H1 (cell line): ENCODE results near the gene RERE. TPM values are rescaled to one million over a fixed set of nuclear protein-coding genes. Genes with fewer than 3 reads are reported as not detected.

ENCODE experiments used
- CTCF ChIA-PET: fragments of 300-600 bp; sonication (Branson Sonifier 250); formaldehyde crosslinking; loops from one replicate; lab custom pipeline; 2021; ENCODE audit not compliant: partially characterized antibody; lab: Charles Lee
- POLR2A ChIA-PET: fragments of 300-600 bp; sonication (Branson Sonifier 250); formaldehyde crosslinking; loops from one replicate; lab custom pipeline; 2021; ENCODE audit warnings: inconsistent platforms; ENCODE audit not compliant: partially characterized antibody; lab: Charles Lee
- DNase-seq, 2 experiments: peaks; one replicate each; pipeline versions ENCODE4 v3.0.0 to v3.0.0-alpha.2; 2010 to 2022; ENCODE audit warnings: low spot score in 2 of 2, low read depth in 1 of 2, mixed read lengths in 1 of 2
- FAIRE-seq: peaks from 2 replicates; lab custom pipeline; 2011; peaks lifted over from hg19 to GRCh38; lab: Jason Lieb, UNC
- H2AFZ ChIP-seq: 2 replicates; pipeline ENCODE4 v1.8.1; 2012; ENCODE audit warnings: low read length, inconsistent platforms
- H2AK5ac ChIP-seq: 2 replicates; pipeline ENCODE4 v1.6.1; 2013; ENCODE audit warnings: low read depth, low read length
- H2BK120ac ChIP-seq: replicated peaks from 2 replicates; pipeline ENCODE3; 2013; ENCODE audit warnings: low read depth, low read length, inconsistent platforms
- H2BK12ac ChIP-seq: 2 replicates; pipeline ENCODE4 v1.6.1; 2013; ENCODE audit warnings: low read depth, low read length
- H2BK15ac ChIP-seq: 2 replicates; pipeline ENCODE4 v1.6.1; 2013; ENCODE audit warnings: low read length
- H2BK20ac ChIP-seq: 2 replicates; pipeline ENCODE4 v1.6.1; 2013; ENCODE audit warnings: low read length
- H2BK5ac ChIP-seq: 2 replicates; pipeline ENCODE4 v1.6.1; 2013; ENCODE audit warnings: low read depth, low read length
- H3K14ac ChIP-seq: 2 replicates; pipeline ENCODE4 v1.6.1; 2013; ENCODE audit warnings: inconsistent platforms; ENCODE audit not compliant: insufficient read length
- H3K18ac ChIP-seq: 2 replicates; pipeline ENCODE4 v1.6.1; 2013; ENCODE audit warnings: low read length; ENCODE audit errors: extremely low read depth
- H3K23ac ChIP-seq: 2 replicates; pipeline ENCODE4 v1.6.1; 2013; ENCODE audit warnings: inconsistent platforms; ENCODE audit not compliant: insufficient read length
- H3K23me2 ChIP-seq: 2 replicates; pipeline ENCODE4 v1.6.1; 2013; ENCODE audit warnings: low read depth, low read length
- H3K27ac ChIP-seq: 2 replicates; pipeline ENCODE4 v1.6.1; 2011; ENCODE audit warnings: low read depth, low read length, inconsistent platforms
- H3K27me3 ChIP-seq, 4 experiments: replicated peaks in 1 of 4; 1 replicate in 1 of 4; 2 replicates in 3 of 4; pipeline versions ENCODE4 v1.6.1 to v1.8.1; 2011 to 2013; ENCODE audit warnings: low read length in 3 of 4, mild to moderate bottlenecking in 3 of 4, inconsistent platforms in 2 of 4, mixed read lengths in 2 of 4, moderate library complexity in 1 of 4; ENCODE audit not compliant: control insufficient read depth in 3 of 4, insufficient read depth in 3 of 4; ENCODE audit errors: extremely low read depth in 1 of 4
- H3K36me3 ChIP-seq, 4 experiments: 2 replicates each; pipeline versions ENCODE4 v1.6.1 to v1.8.1; 2011 to 2013; ENCODE audit warnings: mild to moderate bottlenecking in 4 of 4, low read length in 3 of 4, moderate library complexity in 2 of 4, control low read depth in 1 of 4, inconsistent platforms in 1 of 4; ENCODE audit not compliant: insufficient read depth in 4 of 4, control insufficient read depth in 2 of 4
- H3K4ac ChIP-seq: replicated peaks from 2 replicates; pipeline ENCODE3; 2013; ENCODE audit warnings: low read length, low read depth, mixed read lengths, inconsistent platforms; ENCODE audit not compliant: insufficient read length
- H3K4me1 ChIP-seq, 4 experiments: replicated peaks in 1 of 4; 1 replicate in 1 of 4; 2 replicates in 3 of 4; pipeline versions ENCODE4 v1.6.1 to v1.8.1; 2011 to 2013; ENCODE audit warnings: low read length in 3 of 4, inconsistent platforms in 2 of 4, mixed read lengths in 1 of 4; ENCODE audit not compliant: insufficient read depth in 4 of 4, control insufficient read depth in 3 of 4
- H3K4me2 ChIP-seq, 2 experiments: 2 replicates each; pipeline versions ENCODE4 v1.6.1 to v1.8.1; 2011 to 2013; ENCODE audit warnings: low read depth in 2 of 2, low read length in 2 of 2, control low read depth in 1 of 2, inconsistent platforms in 1 of 2, mild to moderate bottlenecking in 1 of 2; ENCODE audit not compliant: insufficient read depth in 1 of 2
- H3K4me3 ChIP-seq, 4 experiments: fragments of 200-600, 300-600 bp in 1 of 4; sonication (generic), shearing (Covaris generic), sonication (Bioruptor Twin) in 1 of 4; 2 replicates each; pipeline versions ENCODE4 v1.5.1 to v1.8.1; 2011 to 2016; ENCODE audit warnings: low read length in 4 of 4, low read depth in 3 of 4, control low read depth in 2 of 4, inconsistent platforms in 2 of 4, mild to moderate bottlenecking in 2 of 4, mixed read lengths in 1 of 4, moderate library complexity in 1 of 4; ENCODE audit not compliant: insufficient read depth in 2 of 4; ENCODE audit errors: extremely low read depth in 1 of 4
- H3K56ac ChIP-seq: replicated peaks from 2 replicates; pipeline ENCODE3; 2013; ENCODE audit warnings: low read depth, mild to moderate bottlenecking, mixed read lengths, low read length, inconsistent platforms; ENCODE audit not compliant: insufficient read length
- H3K79me1 ChIP-seq: 2 replicates; pipeline ENCODE4 v1.6.1; 2013; ENCODE audit warnings: low read depth, low read length, control low read depth
- H3K79me2 ChIP-seq, 2 experiments: 2 replicates each; pipeline versions ENCODE4 v1.6.1 to v1.8.1; 2012 to 2013; ENCODE audit warnings: low read length in 2 of 2, mild to moderate bottlenecking in 2 of 2, inconsistent platforms in 1 of 2; ENCODE audit not compliant: insufficient read depth in 2 of 2, control insufficient read depth in 1 of 2
- H3K9ac ChIP-seq, 4 experiments: replicated peaks in 1 of 4; 1 replicate in 1 of 4; 2 replicates in 3 of 4; pipeline versions ENCODE4 v1.6.1 to v1.8.1; 2011 to 2013; ENCODE audit warnings: low read depth in 3 of 4, low read length in 3 of 4, control low read depth in 2 of 4, mild to moderate bottlenecking in 2 of 4, moderate library complexity in 2 of 4, inconsistent platforms in 1 of 4; ENCODE audit errors: extremely low read depth in 1 of 4
- H3K9me3 ChIP-seq, 2 experiments: 2 replicates each; pipeline versions ENCODE4 v1.6.1 to v1.8.1; 2012 to 2013; ENCODE audit warnings: mild to moderate bottlenecking in 2 of 2, moderate library complexity in 2 of 2, control low read depth in 1 of 2, inconsistent platforms in 1 of 2, low read depth in 1 of 2, low read length in 1 of 2, mixed read lengths in 1 of 2; ENCODE audit not compliant: insufficient read depth in 2 of 2
- H4K20me1 ChIP-seq, 2 experiments: replicated peaks in 1 of 2; 2 replicates each; pipeline versions ENCODE3 to v1.8.1; 2011 to 2013; ENCODE audit warnings: inconsistent platforms in 2 of 2, low read length in 2 of 2, mild to moderate bottlenecking in 1 of 2; ENCODE audit not compliant: insufficient read depth in 2 of 2, control insufficient read depth in 1 of 2
- H4K5ac ChIP-seq: 2 replicates; pipeline ENCODE4 v1.6.1; 2013; ENCODE audit warnings: low read length, low read depth, mixed read lengths, inconsistent platforms; ENCODE audit not compliant: insufficient read length
- H4K8ac ChIP-seq: 2 replicates; pipeline ENCODE4 v1.8.0; 2013; ENCODE audit warnings: mild to moderate bottlenecking, moderate library complexity, low read length, inconsistent platforms; ENCODE audit not compliant: insufficient read depth; ENCODE audit errors: extremely low read depth
- H4K91ac ChIP-seq: replicated peaks from 2 replicates; pipeline ENCODE3; 2013; ENCODE audit warnings: low read length, mixed read lengths, inconsistent platforms; ENCODE audit not compliant: insufficient read length
- BCL11A ChIP-seq, 2 experiments: IDR thresholded peaks; one replicate each; pipeline ENCODE4 v1.6.1; 2011; ENCODE audit warnings: low read depth in 2 of 2, low read length in 2 of 2, mild to moderate bottlenecking in 2 of 2
- BRCA1 ChIP-seq: IDR thresholded peaks from 2 replicates; pipeline ENCODE4 v1.6.1; 2012; ENCODE audit warnings: low read depth, low read length, improper control_type of control experiment
- CHD1 ChIP-seq: IDR thresholded peaks from 2 replicates; pipeline ENCODE4 v1.6.1; 2012; ENCODE audit warnings: low read depth, low read length, improper control_type of control experiment
- CHD2 ChIP-seq: IDR thresholded peaks from 2 replicates; pipeline ENCODE4 v1.6.1; 2012; ENCODE audit warnings: low read length, improper control_type of control experiment
- E2F6 ChIP-seq: IDR thresholded peaks from 2 replicates; pipeline ENCODE4 v1.6.1; 2012; ENCODE audit warnings: inconsistent platforms
- EP300 ChIP-seq, 2 experiments: IDR thresholded peaks; 1 replicate in 1 of 2; 2 replicates in 1 of 2; pipeline ENCODE4 v1.6.1; 2011 to 2012; ENCODE audit warnings: low read depth in 2 of 2, low read length in 2 of 2, mild to moderate bottlenecking in 2 of 2, borderline replicate concordance in 1 of 2, inconsistent platforms in 1 of 2, moderate library complexity in 1 of 2
- GTF2F1 ChIP-seq: IDR thresholded peaks from 2 replicates; pipeline ENCODE4 v1.6.1; 2012; ENCODE audit warnings: low read depth, low read length, improper control_type of control experiment, borderline replicate concordance
- JUND ChIP-seq: IDR thresholded peaks from 2 replicates; pipeline ENCODE4 v1.6.1; 2011; ENCODE audit warnings: mild to moderate bottlenecking, improper control_type of control experiment, low read length
- KDM5A ChIP-seq: fragments of 200-600 bp; IDR thresholded peaks from 2 replicates; pipeline ENCODE4 v1.7.1; 2012; ENCODE audit warnings: mild to moderate bottlenecking, low read length, inconsistent platforms, mixed read lengths
- NANOG ChIP-seq: IDR thresholded peaks from 2 replicates; pipeline ENCODE4 v1.6.1; 2011; ENCODE audit warnings: low read length, low read depth, mild to moderate bottlenecking, inconsistent platforms; ENCODE audit not compliant: insufficient read depth, poor library complexity, severe bottlenecking
- POLR2AphosphoS5 ChIP-seq: IDR thresholded peaks from 2 replicates; pipeline ENCODE4 v1.6.1; 2011; ENCODE audit warnings: low read depth, low read length
- RBBP5 ChIP-seq: IDR thresholded peaks from 2 replicates; pipeline ENCODE4 v1.7.1; 2012; ENCODE audit warnings: low read depth, mild to moderate bottlenecking, inconsistent platforms, low read length, moderate library complexity, borderline replicate concordance
- SIN3A ChIP-seq, 2 experiments: IDR thresholded peaks in 1 of 2; conservative IDR thresholded peaks in 1 of 2; 2 replicates each; pipeline ENCODE4 v1.6.1; 2011 to 2012; ENCODE audit warnings: low read length in 2 of 2, improper control_type of control experiment in 1 of 2, low read depth in 1 of 2, mild to moderate bottlenecking in 1 of 2
- SP2 ChIP-seq: IDR thresholded peaks from 2 replicates; pipeline ENCODE4 v1.6.1; 2012; ENCODE audit warnings: mild to moderate bottlenecking, low read length, inconsistent platforms
- WGBS, 2 experiments: shearing (Covaris generic) in 1 of 2; methylation state at CpG; one replicate each; pipeline versions ENCODE4 v1.1.6 to v1.1.7; 2013 to 2015; ENCODE audit warnings: low lambda C conversion rate in 2 of 2, mixed read lengths in 2 of 2, inconsistent platforms in 1 of 2, low coverage in 1 of 2, missing lambda C conversion rate in 1 of 2; ENCODE audit not compliant: insufficient replicate concordance in 2 of 2, insufficient coverage in 1 of 2, insufficient read length in 1 of 2; ENCODE audit errors: extremely low coverage in 1 of 2, missing lambda C conversion rate in 1 of 2; 5-methylcytosine and 5-hydroxymethylcytosine counted together
- polyA plus RNA-seq, 7 experiments: library from polyadenylated mRNA; depleted of rRNA in 3 of 7; stranded (reverse) in 5 of 7; unstranded in 2 of 7; fragments of >200 nt in 5 of 7; fragments of 200-250 nt in 2 of 7; gene quantifications; 1 replicate in 5 of 7; 2 replicates in 1 of 7; 4 replicates in 1 of 7; pipeline versions ENCODE4 v1.2.1 to v1.2.3, GENCODE V29; 2011 to 2013; ENCODE audit warnings: missing spikeins in 2 of 7, mixed read lengths in 2 of 7
- total RNA-seq: library from RNA; stranded (reverse); fragmentation: NEBNext Ultra II Directional; extraction: Animal tissue kit (Norgen Biotek cat#: 25700); gene quantifications from 2 replicates; pipeline ENCODE4 v1.2.1, GENCODE V29; 2021

Gene RERE
- total and polyA plus RNA-seq, 2 of the 8 experiments (the other 6 are each of a cell fraction or from before 2014, with no cell fraction given) = 15.3 to 142 TPM

- DNase-seq = no peak
- Histone ChIP-seq H2AFZ (no peak overlapping the region), H3K9me3 (no peaks in the 10 kb centered on the region), H3K9ac (no peak overlapping the region), H3K4me2 (no peak overlapping the region), H3K56ac (no peak overlapping the region), H4K8ac (no peak overlapping the region), H3K36me3 (no peaks in the 10 kb centered on the region), H3K14ac (no peak overlapping the region), H3K27me3 (no peaks in the 10 kb centered on the region), H3K4me3 (no peak overlapping the region), H3K23me2 (no peaks in the 10 kb centered on the region), H3K4me1 (no peaks in the 10 kb centered on the region), H2BK120ac (no peak overlapping the region), H2BK20ac (no peak overlapping the region), H2BK12ac (no peak overlapping the region), H4K20me1 (no peaks in the 10 kb centered on the region), H3K18ac (no peak overlapping the region), H4K5ac (no peak overlapping the region), H2BK5ac (no peak overlapping the region), H3K23ac (no peak overlapping the region), H4K91ac (no peak overlapping the region), H3K79me1 (no peaks in the 10 kb centered on the region), H2AK5ac (no peak overlapping the region), H2BK15ac (no peak overlapping the region), H3K79me2 (no peaks in the 10 kb centered on the region), H3K4ac (no peak overlapping the region), H3K27ac (no peak overlapping the region)
- CTCF ChIA-PET = interaction anchor here (0.9 to 2.8 kb wide), 5 partner anchors 9 to 123 kb away, joined by 3 to 16 read pairs (median 4); no protein-coding TSS in a partner anchor
- POLR2A ChIA-PET = interaction anchor here (0.8 to 39.6 kb wide), 3 partner anchors 23 to 123 kb away, joined by 3 to 880 read pairs (median 4); partner anchors contain the start of genes ENO1 and RERE
- FAIRE-seq = no peak
- 91% methylated on average over 7 of the region's 7 CpGs; no CpG with 5 or more reads in 1 of the 2 experiments for WGBS, 2 experiments
- TF ChIP-seq RBBP5 (no peak), CHD1 (no peak), GTF2F1 (no peak), EP300 (IDR thresholded peaks at IDR 0.05; ENCODE audit: borderline replicate concordance in 1 of 2, low read depth in 2 of 2, low read length in 2 of 2) (no peak), E2F6 (no peak), CHD2 (no peak), KDM5A (no peak), BCL11A (IDR thresholded peaks at IDR 0.05; ENCODE audit: low read depth in 2 of 2, low read length in 2 of 2) (no peak), BRCA1 (no peak), JUND (no peak), NANOG (no peak), SIN3A (conservative IDR thresholded peaks at IDR 0.05 in 1 of 2, IDR thresholded peaks at IDR 0.05 in 1 of 2; ENCODE audit: low read depth in 1 of 2, low read length in 2 of 2) (no peak), SP2 (no peak), POLR2AphosphoS5 (no peak)
These were observed 22.6 kb upstream of the RERE start for GRCh38 chr1:8839990-8840389.
